Measurements from ENCODE around the gene CACNA2D1. TPM values are rescaled to one million over a fixed set of nuclear protein-coding genes. Genes with fewer than 3 reads are reported as not detected.

The CACNA2D1 gene
- total RNA-seq, 1 experiment from 2014 or later = 9.8 TPM

- POLR2A ChIA-PET = interaction anchor here (0.6 kb wide), 1 partner anchor 90 kb away, joined by 9 read pairs; no protein-coding TSS in a partner anchor
- in situ Hi-C loops (cut with HindIII; ENCODE audit: low pct_unique_long_range_greater_than_20kb, low sequenced_read_pairs) = no loop called here
Observed at GRCh38 chr7:82477733-82478515, 34.3 kb upstream of the CACNA2D1 start.

GRCh38 chr7:82472966-82473365, 29.4 kb upstream of the CACNA2D1 start:
- CTCF ChIA-PET = no interaction called here
- BruUV-seq (replicated peaks) = no TSS peak
- no peak for TF ChIP-seq TCF7L2 (IDR thresholded peaks at IDR 0.05; ENCODE audit: low read depth, low read length)
- no peak for ATAC-seq
- H3K27me3 ChIP-seq (ENCODE audit: control insufficient read depth, insufficient read depth, low read length) = peaks cover 4% of the 10 kb centered on the region; the same call in 1 of the 2 replicates
- no peak overlapping the region for H3K4me3 ChIP-seq (ENCODE audit: low read depth in 2 of 2, low read length in 2 of 2)
- intact Hi-C loops (cut with micrococcal nuclease; ENCODE audit: unreplicated experiment) = no loop called here
- in situ Hi-C loops (cut with HindIII; ENCODE audit: low pct_unique_long_range_greater_than_20kb, low sequenced_read_pairs) = no loop called here
- POLR2A ChIA-PET = no interaction called here
- H3K36me3 ChIP-seq (ENCODE audit: control insufficient read depth, insufficient read depth, low read length) = no peaks in the 10 kb centered on the region
- H3K4me1 ChIP-seq (ENCODE audit: control insufficient read depth, insufficient read depth, low read length) = no peaks in the 10 kb centered on the region
- H3K9me3 ChIP-seq (ENCODE audit: control insufficient read depth, insufficient read depth, low read depth, low read length) = no peaks in the 10 kb centered on the region
- H3K27ac ChIP-seq (ENCODE audit: low read length) = no peak overlapping the region
- DNase-seq (ENCODE audit: low read depth, low spot score) = no peak

More at GRCh38 chr7:82477733-82478515, 34.3 kb upstream of the CACNA2D1 start:
- Histone ChIP-seq H3K4me3 (ENCODE audit: low read depth in 2 of 2, low read length in 2 of 2) (no peak overlapping the region), H3K36me3 (ENCODE audit: control insufficient read depth, insufficient read depth, low read length) (no peaks in the 10 kb centered on the region; the same call in 1 of the 2 replicates), H3K9me3 (ENCODE audit: control insufficient read depth, insufficient read depth, low read depth, low read length) (no peaks in the 10 kb centered on the region), H3K4me1 (ENCODE audit: control insufficient read depth, insufficient read depth, low read length) (no peaks in the 10 kb centered on the region), H3K27me3 (ENCODE audit: control insufficient read depth, insufficient read depth, low read length) (peaks cover 4% of the 10 kb centered on the region; the same call in 1 of the 2 replicates), H3K27ac (ENCODE audit: low read length) (no peak overlapping the region)
- TF ChIP-seq REST (IDR thresholded peaks at IDR 0.05; ENCODE audit: insufficient read depth in 1 of 2, low read depth in 2 of 2, low read length in 1 of 2) (no peak), TCF7L2 (IDR thresholded peaks at IDR 0.05; ENCODE audit: low read depth, low read length) (no peak), CTCF (IDR thresholded peaks at IDR 0.05) (no peak), POLR2AphosphoS5 (IDR thresholded peaks at IDR 0.05; ENCODE audit: low read depth, low read length) (no peak), SIN3A (IDR thresholded peaks at IDR 0.05; ENCODE audit: borderline replicate concordance, insufficient read depth, low read depth, low read length) (no peak)
- CTCF ChIA-PET = no interaction called here
- no TSS peak for BruUV-seq (replicated peaks)
- DNase-seq (ENCODE audit: low read depth, low spot score) (no peak), ATAC-seq (no peak)
- intact Hi-C loops (cut with micrococcal nuclease; ENCODE audit: unreplicated experiment) = no loop called here
